ENCODE results near the gene CRHR1. TPM values are rescaled to one million over a fixed set of nuclear protein-coding genes. Genes with fewer than 3 reads are reported as not detected.

The CRHR1 gene
- polyA plus RNA-seq, 1 donor (not counting 4 experiments of a cell fraction or from before 2014, with no cell fraction given), result not detected

DNA sequence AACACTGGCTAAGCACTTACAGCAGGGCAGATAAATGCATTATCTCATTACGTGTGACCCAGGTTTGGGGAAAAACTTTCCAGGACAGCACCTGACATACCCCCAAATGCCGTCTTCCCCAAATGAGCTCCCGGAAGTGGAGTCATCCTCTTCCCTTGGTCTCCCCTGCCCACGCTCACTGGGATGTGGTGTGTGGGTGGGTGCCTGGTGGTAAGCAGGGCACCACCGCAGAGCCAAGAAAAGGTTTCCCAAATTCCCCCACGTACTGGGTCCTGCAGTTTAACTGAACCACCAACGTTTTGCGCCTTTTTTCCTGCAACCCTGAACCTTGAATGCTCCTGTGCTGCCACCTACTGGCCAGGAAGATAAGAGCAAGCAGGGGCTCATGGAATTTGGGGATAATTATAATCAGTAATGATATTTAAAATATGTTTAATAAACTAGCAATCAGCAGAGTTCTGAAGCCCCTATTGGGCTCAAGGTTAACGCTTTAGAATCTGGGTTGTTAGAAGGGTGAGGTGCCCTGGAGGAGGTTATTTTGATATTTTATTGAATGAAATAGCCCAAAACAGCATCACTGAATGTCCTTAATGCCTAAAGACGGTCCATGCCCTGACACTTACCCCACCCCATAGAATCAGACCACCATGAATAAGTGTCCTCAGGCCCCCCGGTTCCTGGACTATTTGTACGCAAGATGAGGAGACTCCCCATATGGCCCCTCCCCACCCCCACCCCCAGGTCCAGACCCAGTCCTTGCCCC is 68.6 kb downstream of the CRHR1 start:
- H3K79me2 ChIP-seq (ENCODE audit: control insufficient read depth, insufficient read depth, low read length), result no peaks in the 10 kb centered on the region

GRCh38 chr17:45854209-45854608 is 70.1 kb downstream of the CRHR1 start:
- H3K9me3 ChIP-seq (ENCODE audit: control insufficient read depth, low read depth, low read length), result no peaks in the 10 kb centered on the region
- H4K20me1 ChIP-seq (ENCODE audit: control insufficient read depth, extremely low read depth, insufficient read depth, low read length), result no peaks in the 10 kb centered on the region
- no peaks in the 10 kb centered on the region for H3K36me3 ChIP-seq (ENCODE audit: control insufficient read depth in 2 of 2, extremely low read depth in 1 of 2, insufficient read depth in 2 of 2, low read length in 2 of 2)
- no peak overlapping the region for H3K9ac ChIP-seq (ENCODE audit: control insufficient read depth, extremely low read depth, insufficient read depth, low read length)
- TF ChIP-seq EZH2 (IDR thresholded peaks at IDR 0.05; ENCODE audit: low read length), result no peak
- TF ChIP-seq, protein P1, sequence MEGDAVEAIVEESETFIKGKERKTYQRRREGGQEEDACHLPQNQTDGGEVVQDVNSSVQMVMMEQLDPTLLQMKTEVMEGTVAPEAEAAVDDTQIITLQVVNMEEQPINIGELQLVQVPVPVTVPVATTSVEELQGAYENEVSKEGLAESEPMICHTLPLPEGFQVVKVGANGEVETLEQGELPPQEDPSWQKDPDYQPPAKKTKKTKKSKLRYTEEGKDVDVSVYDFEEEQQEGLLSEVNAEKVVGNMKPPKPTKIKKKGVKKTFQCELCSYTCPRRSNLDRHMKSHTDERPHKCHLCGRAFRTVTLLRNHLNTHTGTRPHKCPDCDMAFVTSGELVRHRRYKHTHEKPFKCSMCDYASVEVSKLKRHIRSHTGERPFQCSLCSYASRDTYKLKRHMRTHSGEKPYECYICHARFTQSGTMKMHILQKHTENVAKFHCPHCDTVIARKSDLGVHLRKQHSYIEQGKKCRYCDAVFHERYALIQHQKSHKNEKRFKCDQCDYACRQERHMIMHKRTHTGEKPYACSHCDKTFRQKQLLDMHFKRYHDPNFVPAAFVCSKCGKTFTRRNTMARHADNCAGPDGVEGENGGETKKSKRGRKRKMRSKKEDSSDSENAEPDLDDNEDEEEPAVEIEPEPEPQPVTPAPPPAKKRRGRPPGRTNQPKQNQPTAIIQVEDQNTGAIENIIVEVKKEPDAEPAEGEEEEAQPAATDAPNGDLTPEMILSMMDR (optimal IDR thresholded peaks at IDR 0.05 in 1 of 3, IDR thresholded peaks at IDR 0.05 in 1 of 3, conservative IDR thresholded peaks at IDR 0.05 in 1 of 3; ENCODE audit: extremely low read depth in 1 of 3, insufficient read depth in 2 of 3, low read length in 3 of 3), result no peak
- H3K4me1 ChIP-seq (ENCODE audit: control insufficient read depth, extremely low read depth, insufficient read depth, low read length), result no peaks in the 10 kb centered on the region
- dilution Hi-C loops (cut with MboI; ENCODE audit: extremely low pct_ligation_motif_present, low sequenced_read_pairs), result loop anchor here (25.0 kb wide), 1 partner anchor 217 kb away; no protein-coding TSS in a partner anchor
- H3K4me3 ChIP-seq (ENCODE audit: control insufficient read depth in 2 of 3, extremely low read depth in 1 of 3, insufficient read depth in 2 of 3, low read depth in 1 of 3, low read length in 3 of 3), result no peak overlapping the region
- H2AFZ ChIP-seq (ENCODE audit: control insufficient read depth, low read length), result no peak overlapping the region
- DNase-seq (ENCODE audit: low read depth, low spot score) (no peak), FAIRE-seq (no peak)
- no peaks in the 10 kb centered on the region for H3K27me3 ChIP-seq (ENCODE audit: control insufficient read depth, extremely low read depth, insufficient read depth, low read length)
- H3K79me2 ChIP-seq (ENCODE audit: control insufficient read depth, insufficient read depth, low read length), result no peaks in the 10 kb centered on the region
- H3K4me2 ChIP-seq (ENCODE audit: control insufficient read depth, extremely low read depth, insufficient read depth, low read depth, low read length), result no peak overlapping the region
- H3K27ac ChIP-seq (ENCODE audit: control insufficient read depth, insufficient read depth, low read length), result no peak overlapping the region
- H3K9me1 ChIP-seq (ENCODE audit: control insufficient read depth, extremely low read depth, insufficient read depth, low read length), result no peaks in the 10 kb centered on the region

More for the DNA sequence above, 68.6 kb downstream of the CRHR1 start:
- FAIRE-seq, result peak; percentile 34
- no peak overlapping the region for H2AFZ ChIP-seq (ENCODE audit: control insufficient read depth, low read length)
- dilution Hi-C loops (cut with MboI; ENCODE audit: extremely low pct_ligation_motif_present, low sequenced_read_pairs), result loop anchor here (25.0 kb wide), 1 partner anchor 215 kb away; no protein-coding TSS in a partner anchor
- no peaks in the 10 kb centered on the region for H3K4me1 ChIP-seq (ENCODE audit: control insufficient read depth, extremely low read depth, insufficient read depth, low read length)
- H3K9me1 ChIP-seq (ENCODE audit: control insufficient read depth, extremely low read depth, insufficient read depth, low read length), result no peaks in the 10 kb centered on the region
- no peaks in the 10 kb centered on the region for H3K36me3 ChIP-seq (ENCODE audit: control insufficient read depth in 2 of 2, extremely low read depth in 1 of 2, insufficient read depth in 2 of 2, low read length in 2 of 2)
- no peaks in the 10 kb centered on the region for H3K9me3 ChIP-seq (ENCODE audit: control insufficient read depth, low read depth, low read length)
- H4K20me1 ChIP-seq (ENCODE audit: control insufficient read depth, extremely low read depth, insufficient read depth, low read length), result no peaks in the 10 kb centered on the region
- DNase-seq (ENCODE audit: low read depth, low spot score), result no peak
- H3K27ac ChIP-seq (ENCODE audit: control insufficient read depth, insufficient read depth, low read length), result no peak overlapping the region
- TF ChIP-seq EZH2 (IDR thresholded peaks at IDR 0.05; ENCODE audit: low read length), result no peak
- TF ChIP-seq, protein P1 (optimal IDR thresholded peaks at IDR 0.05 in 1 of 3, IDR thresholded peaks at IDR 0.05 in 1 of 3, conservative IDR thresholded peaks at IDR 0.05 in 1 of 3; ENCODE audit: extremely low read depth in 1 of 3, insufficient read depth in 2 of 3, low read length in 3 of 3), result peak; percentile 76 to 88 (median 77)
- no peak overlapping the region for H3K9ac ChIP-seq (ENCODE audit: control insufficient read depth, extremely low read depth, insufficient read depth, low read length)
- H3K27me3 ChIP-seq (ENCODE audit: control insufficient read depth, extremely low read depth, insufficient read depth, low read length), result no peaks in the 10 kb centered on the region
- H3K4me3 ChIP-seq (ENCODE audit: control insufficient read depth in 2 of 3, extremely low read depth in 1 of 3, insufficient read depth in 2 of 3, low read depth in 1 of 3, low read length in 3 of 3), result no peak overlapping the region
- H3K4me2 ChIP-seq (ENCODE audit: control insufficient read depth, extremely low read depth, insufficient read depth, low read depth, low read length), result no peak overlapping the region

Measured in keratinocyte (primary cell).